BLaER1 (cell line): Measurements from ENCODE around the gene TENT4B.

Experiments
- H3K27ac ChIP-seq: shearing (Covaris generic); formaldehyde crosslinking; 2 replicates; pipeline ENCODE4 v1.8.1; 2022
- H3K27me3 ChIP-seq: shearing (Covaris generic); formaldehyde crosslinking; 2 replicates; pipeline ENCODE4 v1.8.1; 2022
- H3K36me3 ChIP-seq: shearing (Covaris generic); formaldehyde crosslinking; 2 replicates; pipeline ENCODE4 v1.8.1; 2022
- H3K4me1 ChIP-seq: shearing (Covaris generic); formaldehyde crosslinking; 2 replicates; pipeline ENCODE4 v1.8.1; 2022
- H3K4me2 ChIP-seq: shearing (Covaris generic); formaldehyde crosslinking; 2 replicates; pipeline ENCODE4 v1.8.1; 2022
- H3K4me3 ChIP-seq: shearing (Covaris generic); formaldehyde crosslinking; 2 replicates; pipeline ENCODE4 v1.8.1; 2022
- H3K9ac ChIP-seq: shearing (Covaris generic); formaldehyde crosslinking; 2 replicates; pipeline ENCODE4 v1.8.1; 2022
- H3K9me3 ChIP-seq: shearing (Covaris generic); formaldehyde crosslinking; 2 replicates; pipeline ENCODE4 v1.8.1; 2022
- H4K20me1 ChIP-seq: shearing (Covaris generic); formaldehyde crosslinking; 2 replicates; pipeline ENCODE4 v1.8.1; 2022
- Cebpa-rat ChIP-seq: shearing (Covaris generic); IDR thresholded peaks from 2 replicates; pipeline ENCODE4 v1.8.1; 2022

TENT4B gene

GRCh38 chr16:50133214-50133613, 19.9 kb upstream of the TENT4B start:
- Histone ChIP-seq H3K4me3 (no peak overlapping the region), H3K4me2 (no peak overlapping the region), H3K27ac (no peak overlapping the region), H4K20me1 (no peaks in the 10 kb centered on the region), H3K27me3 (no peaks in the 10 kb centered on the region), H3K4me1 (no peaks in the 10 kb centered on the region), H3K9me3 (no peaks in the 10 kb centered on the region), H3K36me3 (no peaks in the 10 kb centered on the region), H3K9ac (no peak overlapping the region)
- no peak for TF ChIP-seq Cebpa-rat

- Histone ChIP-seq H3K9ac (no peak overlapping the region), H3K4me2 (no peak overlapping the region), H3K4me3 (no peak overlapping the region), H4K20me1 (no peaks in the 10 kb centered on the region), H3K27ac (no peak overlapping the region), H3K4me1 (no peaks in the 10 kb centered on the region), H3K27me3 (no peaks in the 10 kb centered on the region), H3K9me3 (no peaks in the 10 kb centered on the region), H3K36me3 (no peaks in the 10 kb centered on the region)
- no peak for TF ChIP-seq Cebpa-rat
Measured at GRCh38 chr16:50136399-50136798, 16.7 kb upstream of the TENT4B start.

GRCh38 chr16:50137268-50137667, 15.8 kb upstream of the TENT4B start:
- H3K36me3 ChIP-seq, result no peaks in the 10 kb centered on the region
- no peaks in the 10 kb centered on the region for H3K27me3 ChIP-seq

GRCh38 chr16:50139580-50139979, 13.5 kb upstream of the TENT4B start:
- no peaks in the 10 kb centered on the region for H3K36me3 ChIP-seq
- H3K4me3 ChIP-seq, result no peak overlapping the region
- H3K4me1 ChIP-seq, result no peaks in the 10 kb centered on the region
- no peak overlapping the region for H3K9ac ChIP-seq
- no peak for TF ChIP-seq Cebpa-rat
- no peak overlapping the region for H3K4me2 ChIP-seq
- no peaks in the 10 kb centered on the region for H4K20me1 ChIP-seq
- H3K27ac ChIP-seq, result no peak overlapping the region
- H3K27me3 ChIP-seq, result no peaks in the 10 kb centered on the region
- no peaks in the 10 kb centered on the region for H3K9me3 ChIP-seq

More at GRCh38 chr16:50137268-50137667, 15.8 kb upstream of the TENT4B start:
- no peak for TF ChIP-seq Cebpa-rat
- H3K4me1 ChIP-seq, result no peaks in the 10 kb centered on the region
- no peak overlapping the region for H3K4me3 ChIP-seq
- no peak overlapping the region for H3K4me2 ChIP-seq
- no peaks in the 10 kb centered on the region for H4K20me1 ChIP-seq
- no peak overlapping the region for H3K27ac ChIP-seq
- no peak overlapping the region for H3K9ac ChIP-seq
- no peaks in the 10 kb centered on the region for H3K9me3 ChIP-seq

- Histone ChIP-seq H3K9ac (no peak overlapping the region), H3K4me2 (no peak overlapping the region), H3K27me3 (no peaks in the 10 kb centered on the region), H4K20me1 (no peaks in the 10 kb centered on the region), H3K4me1 (peaks cover 9% of the 10 kb centered on the region; the same call in 1 of the 2 replicates), H3K36me3 (no peaks in the 10 kb centered on the region), H3K4me3 (no peak overlapping the region), H3K27ac (no peak overlapping the region), H3K9me3 (no peaks in the 10 kb centered on the region)
- TF ChIP-seq Cebpa-rat, result no peak
Measured at GRCh38 chr16:50144211-50144610, 8.9 kb upstream of the TENT4B start.

GRCh38 chr16:50146479-50147435, 6.3 kb upstream of the TENT4B start:
- Histone ChIP-seq H3K9me3 (no peaks in the 10 kb centered on the region), H3K27me3 (no peaks in the 10 kb centered on the region), H3K27ac (no peak overlapping the region), H3K4me2 (peak overlapping the region; percentile 18; the same call in 1 of the 2 replicates), H3K4me1 (peaks cover 13% of the 10 kb centered on the region; the same call in 1 of the 2 replicates), H3K9ac (no peak overlapping the region), H3K36me3 (no peaks in the 10 kb centered on the region), H3K4me3 (no peak overlapping the region), H4K20me1 (no peaks in the 10 kb centered on the region)
- TF ChIP-seq Cebpa-rat, result no peak

- no peak overlapping the region for H3K9ac ChIP-seq
- peaks cover 30% of the 10 kb centered on the region for H4K20me1 ChIP-seq
- TF ChIP-seq Cebpa-rat, result no peak
- H3K36me3 ChIP-seq, result no peaks in the 10 kb centered on the region
- H3K4me2 ChIP-seq, result no peak overlapping the region
- peaks cover 43% of the 10 kb centered on the region for H3K4me1 ChIP-seq
- no peak overlapping the region for H3K27ac ChIP-seq
- H3K4me3 ChIP-seq, result no peak overlapping the region
- no peaks in the 10 kb centered on the region for H3K27me3 ChIP-seq
- no peaks in the 10 kb centered on the region for H3K9me3 ChIP-seq
Measured at GRCh38 chr16:50151322-50151721, 1.8 kb upstream of the TENT4B start.

- Histone ChIP-seq H3K36me3 (no peaks in the 10 kb centered on the region), H3K9ac (peak overlapping the region; percentile 89), H3K4me2 (peak overlapping the region; percentile 93), H3K4me1 (peaks cover 44% of the 10 kb centered on the region), H3K4me3 (peak overlapping the region; percentile 98; the same call in 1 of the 2 replicates), H4K20me1 (peaks cover 34% of the 10 kb centered on the region), H3K27me3 (no peaks in the 10 kb centered on the region), H3K27ac (peak overlapping the region; percentile 93; the same call in 1 of the 2 replicates), H3K9me3 (no peaks in the 10 kb centered on the region)
- TF ChIP-seq Cebpa-rat, result no peak
Measured at GRCh38 chr16:50151756-50152155, 1.4 kb upstream of the TENT4B start.

GRCh38 chr16:50152351-50152806, 727 bp upstream of the TENT4B start:
- no peaks in the 10 kb centered on the region for H3K36me3 ChIP-seq
- H3K27me3 ChIP-seq, result no peaks in the 10 kb centered on the region
- peaks cover 40% of the 10 kb centered on the region for H3K4me1 ChIP-seq
- peak overlapping the region; percentile 93 for H3K4me2 ChIP-seq
- H4K20me1 ChIP-seq, result peaks cover 40% of the 10 kb centered on the region
- peak overlapping the region; percentile 89 for H3K9ac ChIP-seq
- TF ChIP-seq Cebpa-rat, result no peak
- peak overlapping the region; percentile 93 for H3K27ac ChIP-seq
- H3K9me3 ChIP-seq, result no peaks in the 10 kb centered on the region
- H3K4me3 ChIP-seq, result peak overlapping the region; percentile 98

- Histone ChIP-seq H3K27me3 (no peaks in the 10 kb centered on the region), H3K4me3 (peak overlapping the region; percentile 98), H3K9ac (peak overlapping the region; percentile 88), H3K4me2 (peak overlapping the region; percentile 100), H3K9me3 (no peaks in the 10 kb centered on the region), H3K27ac (peak overlapping the region; percentile 80), H4K20me1 (peaks cover 55% of the 10 kb centered on the region), H3K36me3 (no peaks in the 10 kb centered on the region; the same call in 1 of the 2 replicates), H3K4me1 (peaks cover 40% of the 10 kb centered on the region)
- no peak for TF ChIP-seq Cebpa-rat
Measured at GRCh38 chr16:50153596-50154419, 702 bp downstream of the TENT4B start.
